ENCODE results near the gene OTOA. TPM values are rescaled to one million over a fixed set of nuclear protein-coding genes. Genes with fewer than 3 reads are reported as not detected.

Gene OTOA
- total and polyA plus RNA-seq, 2 of the 8 experiments (the other 6 are each of a cell fraction or from before 2014, with no cell fraction given) = 0.06 to 0.32 TPM

DNA sequence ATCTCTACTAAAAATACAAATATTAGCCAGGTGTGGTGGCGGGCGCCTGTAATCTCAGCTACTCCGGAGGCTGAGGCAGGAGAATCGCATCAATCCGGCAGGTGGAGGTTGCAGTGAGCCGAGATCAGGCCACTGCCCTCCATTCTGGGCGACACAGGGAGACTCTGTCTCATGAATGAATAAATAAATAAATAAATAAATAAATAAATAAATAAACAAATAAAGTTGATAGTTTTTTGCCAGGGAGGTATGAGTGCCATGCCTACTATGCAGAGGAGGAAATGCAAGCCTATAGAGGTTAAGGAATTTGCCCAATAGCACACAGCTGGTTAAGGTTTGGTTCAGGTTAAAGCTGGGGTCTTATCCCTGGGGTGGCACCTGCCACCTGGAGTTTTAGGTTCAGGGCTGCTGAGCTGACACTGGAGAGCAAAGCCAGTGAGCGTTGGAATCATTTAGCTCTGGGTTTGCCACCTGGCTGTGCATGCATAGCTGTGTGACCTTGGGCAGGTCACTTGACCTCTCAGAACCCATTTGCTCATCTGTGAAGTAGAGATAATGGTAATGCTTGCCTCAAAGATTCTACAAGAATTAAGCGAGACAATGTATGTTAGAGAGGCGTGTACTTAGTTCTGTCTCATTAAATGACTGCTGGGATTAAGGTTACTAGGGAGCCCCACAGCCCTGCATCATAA is 1.2 kb downstream of the OTOA start:
- FAIRE-seq = no peak
- CTCF ChIA-PET (ENCODE audit: partially characterized antibody) = interaction anchor here (0.9 to 3.2 kb wide), 8 partner anchors 13 to 85 kb away, joined by 3 to 13 read pairs (median 4); no protein-coding TSS in a partner anchor
- H3K4me2 ChIP-seq (ENCODE audit: insufficient read depth in 1 of 2, low read depth in 2 of 2, low read length in 2 of 2) = no peak overlapping the region; a peak in 1 of 4 replicates

More for the DNA sequence above, 1.2 kb downstream of the OTOA start:
- H2AK5ac ChIP-seq (ENCODE audit: low read depth, low read length) = no peak overlapping the region
- no peaks in the 10 kb centered on the region for H3K27me3 ChIP-seq (replicated peaks in 1 of 4; ENCODE audit: control insufficient read depth in 3 of 4, extremely low read depth in 1 of 4, insufficient read depth in 3 of 4, low read length in 3 of 4)
- H3K27ac ChIP-seq (ENCODE audit: low read depth, low read length) = no peak overlapping the region
- H4K20me1 ChIP-seq (replicated peaks in 1 of 2; ENCODE audit: control insufficient read depth in 1 of 2, insufficient read depth in 2 of 2, low read length in 2 of 2) = no peaks in the 10 kb centered on the region
- no peak overlapping the region for H3K9ac ChIP-seq (replicated peaks in 1 of 4; ENCODE audit: extremely low read depth in 1 of 4, low read depth in 3 of 4, low read length in 3 of 4)
- no peak overlapping the region for H2BK12ac ChIP-seq (ENCODE audit: low read depth, low read length)
- 91% methylated on average over 10 of the region's 10 CpGs; no CpG with 5 or more reads in 1 of the 2 experiments for WGBS, 2 experiments (ENCODE audit: extremely low coverage in 1 of 2, insufficient coverage in 1 of 2, insufficient read length in 1 of 2, insufficient replicate concordance in 2 of 2, low coverage in 1 of 2, low lambda C conversion rate in 2 of 2, missing lambda C conversion rate in 1 of 2)
- no peak overlapping the region for H3K14ac ChIP-seq (ENCODE audit: insufficient read length)
- no peaks in the 10 kb centered on the region for H3K9me3 ChIP-seq (ENCODE audit: insufficient read depth in 2 of 2, low read depth in 1 of 2, low read length in 1 of 2)
- no peaks in the 10 kb centered on the region for H3K36me3 ChIP-seq (ENCODE audit: control insufficient read depth in 2 of 4, insufficient read depth in 4 of 4, low read length in 3 of 4)
- no peak overlapping the region for H3K18ac ChIP-seq (ENCODE audit: extremely low read depth, low read length)
- POLR2A ChIA-PET (ENCODE audit: partially characterized antibody) = no interaction called here
- H3K23me2 ChIP-seq (ENCODE audit: low read depth, low read length) = no peaks in the 10 kb centered on the region; the same call in 1 of the 2 replicates
- H2BK15ac ChIP-seq (ENCODE audit: low read length) = no peak overlapping the region
- H4K5ac ChIP-seq (ENCODE audit: insufficient read length, low read depth, low read length) = no peak overlapping the region
- no peak overlapping the region for H3K56ac ChIP-seq (replicated peaks; ENCODE audit: insufficient read length, low read depth, low read length)
- no peak overlapping the region for H2AFZ ChIP-seq (ENCODE audit: low read length)
- no peak overlapping the region for H3K23ac ChIP-seq (ENCODE audit: insufficient read length)
- H2BK120ac ChIP-seq (replicated peaks; ENCODE audit: low read depth, low read length) = no peak overlapping the region
- no peak overlapping the region for H2BK5ac ChIP-seq (ENCODE audit: low read depth, low read length)
- no peak overlapping the region for H4K8ac ChIP-seq (ENCODE audit: extremely low read depth, insufficient read depth, low read length)
- H4K91ac ChIP-seq (replicated peaks; ENCODE audit: insufficient read length, low read length) = no peak overlapping the region
- DNase-seq (ENCODE audit: low read depth in 1 of 2, low spot score in 2 of 2) = no peak
- no peaks in the 10 kb centered on the region for H3K79me2 ChIP-seq (ENCODE audit: control insufficient read depth in 1 of 2, insufficient read depth in 2 of 2, low read length in 2 of 2)
- H2BK20ac ChIP-seq (ENCODE audit: low read length) = no peak overlapping the region
- TF ChIP-seq RAD21 (IDR thresholded peaks at IDR 0.05 in 1 of 2, conservative IDR thresholded peaks at IDR 0.05 in 1 of 2; ENCODE audit: low read depth in 2 of 2, low read length in 2 of 2) (no peak), KDM1A (IDR thresholded peaks at IDR 0.05; ENCODE audit: borderline replicate concordance, low read length) (peak; percentile 59; the same call in 1 of the 2 replicates)
- no peak overlapping the region for H3K4ac ChIP-seq (replicated peaks; ENCODE audit: insufficient read length, low read depth, low read length)
- H3K79me1 ChIP-seq (ENCODE audit: low read depth, low read length) = no peaks in the 10 kb centered on the region
- no peak overlapping the region for H3K4me3 ChIP-seq (ENCODE audit: extremely low read depth in 1 of 4, insufficient read depth in 2 of 4, low read depth in 3 of 4, low read length in 4 of 4)
- peaks cover 0 to 9% (median 2%) of the 10 kb centered on the region in 4 experiments; a peak in 4 of 7 replicates for H3K4me1 ChIP-seq (replicated peaks in 1 of 4; ENCODE audit: control insufficient read depth in 3 of 4, insufficient read depth in 4 of 4, low read length in 3 of 4)

Measured in H1 (cell line).